Ishikawa (cell line): Measurements from ENCODE around the gene CDC42EP4.

Source experiments
- CEBPB ChIP-seq: IDR thresholded peaks from 2 replicates; pipeline ENCODE4 v1.6.1; 2012
- CREB1 ChIP-seq: IDR thresholded peaks from 2 replicates; pipeline ENCODE4 v1.6.1; 2012; ENCODE audit warnings: low read depth
- EGR1 ChIP-seq: IDR thresholded peaks from 2 replicates; pipeline ENCODE4 v1.6.1; 2012
- EP300 ChIP-seq: IDR thresholded peaks from 2 replicates; pipeline ENCODE4 v1.6.1; 2012; ENCODE audit warnings: borderline replicate concordance
- FOXM1 ChIP-seq: IDR thresholded peaks from 2 replicates; pipeline ENCODE4 v1.6.1; 2012; ENCODE audit warnings: low read depth, borderline replicate concordance
- NFIC ChIP-seq: IDR thresholded peaks from 2 replicates; pipeline ENCODE4 v1.6.1; 2012
- RAD21 ChIP-seq: IDR thresholded peaks from 2 replicates; pipeline ENCODE4 v1.6.1; 2012; ENCODE audit warnings: low read depth
- REST ChIP-seq: IDR thresholded peaks from 2 replicates; pipeline ENCODE4 v1.6.1; 2012; ENCODE audit warnings: low read depth, mild to moderate bottlenecking
- TAF1 ChIP-seq: IDR thresholded peaks from 2 replicates; pipeline ENCODE4 v1.6.1; 2012; ENCODE audit warnings: low read depth, mild to moderate bottlenecking
- TCF12 ChIP-seq: IDR thresholded peaks from 2 replicates; pipeline ENCODE4 v1.6.1; 2012; ENCODE audit warnings: low read depth
- USF1 ChIP-seq: IDR thresholded peaks from 2 replicates; pipeline ENCODE4 v1.6.1; 2012
- YY1 ChIP-seq: IDR thresholded peaks from 2 replicates; pipeline ENCODE4 v1.6.1; 2012; ENCODE audit warnings: low read depth
- ZBTB7A ChIP-seq: IDR thresholded peaks from 2 replicates; pipeline ENCODE4 v1.6.1; 2012; ENCODE audit warnings: low read depth
- TF ChIP-seq, protein P1 (sequence below): IDR thresholded peaks from 2 replicates; pipeline ENCODE4 v1.6.1; 2012

GRCh38 chr17:73318427-73318813 is 6.6 kb upstream of the CDC42EP4 start:
- TF ChIP-seq EP300, result no peak
- TF ChIP-seq, protein P1, sequence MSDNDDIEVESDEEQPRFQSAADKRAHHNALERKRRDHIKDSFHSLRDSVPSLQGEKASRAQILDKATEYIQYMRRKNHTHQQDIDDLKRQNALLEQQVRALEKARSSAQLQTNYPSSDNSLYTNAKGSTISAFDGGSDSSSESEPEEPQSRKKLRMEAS, result no peak
- TF ChIP-seq ZBTB7A, result no peak
- no peak for TF ChIP-seq CEBPB
- TF ChIP-seq EGR1, result no peak
- no peak for TF ChIP-seq TAF1
- no peak for TF ChIP-seq REST
- no peak for TF ChIP-seq RAD21
- no peak for TF ChIP-seq USF1
- TF ChIP-seq NFIC, result no peak
- TF ChIP-seq CREB1, result no peak
- no peak for TF ChIP-seq FOXM1
- TF ChIP-seq YY1, result no peak
- TF ChIP-seq TCF12, result no peak
